Esophagus squamous epithelium (tissue), 5 donors: ENCODE results near the gene SMTN. TPM values are rescaled to one million over a fixed set of nuclear protein-coding genes. Genes with fewer than 3 reads are reported as not detected.

ENCODE experiments used
- DNase-seq: peaks from one replicate; lab custom pipeline; 2025; lab: John Stamatoyannopoulos, UW
- H3K27ac ChIP-seq, 4 donors: fragments of 200-600 bp; sonication (generic); one replicate each; pipeline ENCODE4 v1.5.1; 2016 to 2019; ENCODE audit warnings: mild to moderate bottlenecking in 1 of 4
- H3K27me3 ChIP-seq, 4 donors: fragments of 200-600 bp; sonication (generic); 1 replicate in 3 of 4; 2 replicates in 1 of 4; pipeline versions ENCODE4 v1.5.1 to v1.6.0; 2017 to 2021; ENCODE audit warnings: antibody characterized with exemption in 1 of 4
- H3K36me3 ChIP-seq, 3 donors: fragments of 200-600 bp; sonication (generic); one replicate each; pipeline ENCODE4 v1.5.1; 2016 to 2019
- H3K4me1 ChIP-seq, 3 donors: fragments of 200-600 bp; sonication (generic); one replicate each; pipeline ENCODE4 v1.5.1; 2017 to 2019
- H3K4me3 ChIP-seq, 4 donors: fragments of 200-600 bp; sonication (generic); 1 replicate in 3 of 4; 2 replicates in 1 of 4; pipeline ENCODE4 v1.5.1; 2016 to 2019; ENCODE audit warnings: mild to moderate bottlenecking in 2 of 4, moderate library complexity in 1 of 4
- H3K9me3 ChIP-seq, 3 donors: fragments of 200-600 bp; sonication (generic); one replicate each; pipeline ENCODE4 v1.5.1; 2016 to 2019
- POLR2A ChIP-seq, 4 donors: fragments of 450-650 bp; IDR thresholded peaks; one replicate each; pipeline ENCODE4 v1.6.1; 2017; ENCODE audit warnings: antibody characterized with exemption in 4 of 4, mild to moderate bottlenecking in 4 of 4, moderate library complexity in 3 of 4
- WGBS, 2 donors: methylation state at CpG; one replicate each; pipeline ENCODE4 v1.1.5; 2018; 5-methylcytosine and 5-hydroxymethylcytosine counted together
- intact Hi-C: fragments of 100-400 bp; cut with DNase I; formaldehyde crosslinking; loops from one replicate; pipeline ENCODE4 v1.15.0; 2022
- total RNA-seq, 4 donors: library from RNA; depleted of rRNA; stranded (reverse); fragments of >200 nt; gene quantifications; one replicate each; pipeline ENCODE4 v1.1.0, GENCODE V29; 2016
- TF ChIP-seq, protein P1 (sequence below), 6 experiments: fragments of 450-650 bp in 4 of 6; fragments of 200-600 bp in 2 of 6; sonication (generic) in 2 of 6; IDR thresholded peaks; one replicate each; pipeline ENCODE4 v1.5.1; 2016 to 2019; ENCODE audit warnings: antibody characterized with exemption in 6 of 6, mild to moderate bottlenecking in 4 of 6, moderate library complexity in 4 of 6
- donor health status: DM: yes; HTN: yes; CAD: no.

Gene SMTN
- total RNA-seq, 4 donors from 2014 or later, result 28.2 to 158 (median 45.8) TPM

- Histone ChIP-seq H3K27ac (peak overlapping the region; percentile 91 to 98 (median 95)), H3K4me3 (peak overlapping the region; percentile 61 to 87 (median 68)), H3K36me3 (peaks cover 3 to 31% (median 15%) of the 10 kb centered on the region in 3 donors), H3K9me3 (no peaks in the 10 kb centered on the region), H3K4me1 (peaks cover 33 to 92% (median 46%) of the 10 kb centered on the region in 3 donors), H3K27me3 (no peaks in the 10 kb centered on the region)
- 0% methylated on average over 4 of the region's 69 CpGs; no CpG with 5 or more reads in 1 of the 2 donors for WGBS, 2 donors
- peak in 3 of 4 donors; percentile 46 to 87 (median 63) for TF ChIP-seq POLR2A (IDR thresholded peaks at IDR 0.05)
- TF ChIP-seq, protein P1, sequence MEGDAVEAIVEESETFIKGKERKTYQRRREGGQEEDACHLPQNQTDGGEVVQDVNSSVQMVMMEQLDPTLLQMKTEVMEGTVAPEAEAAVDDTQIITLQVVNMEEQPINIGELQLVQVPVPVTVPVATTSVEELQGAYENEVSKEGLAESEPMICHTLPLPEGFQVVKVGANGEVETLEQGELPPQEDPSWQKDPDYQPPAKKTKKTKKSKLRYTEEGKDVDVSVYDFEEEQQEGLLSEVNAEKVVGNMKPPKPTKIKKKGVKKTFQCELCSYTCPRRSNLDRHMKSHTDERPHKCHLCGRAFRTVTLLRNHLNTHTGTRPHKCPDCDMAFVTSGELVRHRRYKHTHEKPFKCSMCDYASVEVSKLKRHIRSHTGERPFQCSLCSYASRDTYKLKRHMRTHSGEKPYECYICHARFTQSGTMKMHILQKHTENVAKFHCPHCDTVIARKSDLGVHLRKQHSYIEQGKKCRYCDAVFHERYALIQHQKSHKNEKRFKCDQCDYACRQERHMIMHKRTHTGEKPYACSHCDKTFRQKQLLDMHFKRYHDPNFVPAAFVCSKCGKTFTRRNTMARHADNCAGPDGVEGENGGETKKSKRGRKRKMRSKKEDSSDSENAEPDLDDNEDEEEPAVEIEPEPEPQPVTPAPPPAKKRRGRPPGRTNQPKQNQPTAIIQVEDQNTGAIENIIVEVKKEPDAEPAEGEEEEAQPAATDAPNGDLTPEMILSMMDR (IDR thresholded peaks at IDR 0.05), result peak; percentile 74 to 93 (median 83)
- peak; percentile 47 for DNase-seq
- intact Hi-C loops, result loop anchor here (5.0 to 10.0 kb wide), 2 partner anchors 138 to 320 kb away; no protein-coding TSS in a partner anchor
Measured at GRCh38 chr22:31084811-31085492, 3.8 kb downstream of the SMTN start.

DNA sequence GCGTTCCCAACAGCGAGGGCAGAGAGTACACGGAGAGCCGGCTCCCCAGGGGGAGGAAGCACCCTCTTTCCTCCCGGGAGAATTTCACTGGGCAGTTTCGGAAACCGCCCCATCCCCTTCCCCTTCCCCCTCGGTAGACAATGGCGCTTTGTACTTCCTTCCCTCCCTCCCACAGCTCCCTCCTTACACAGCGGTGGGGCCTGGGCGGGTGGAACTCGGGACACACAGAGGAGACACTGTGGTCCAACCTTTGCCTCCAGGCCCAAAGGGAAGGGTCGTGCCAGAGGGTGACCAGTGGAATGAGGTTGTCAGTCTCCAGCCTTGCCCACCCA lies 4.3 kb downstream of the SMTN start:
- H3K4me3 ChIP-seq, result peak overlapping the region; percentile 61 to 87 (median 68)
- 0% methylated on average over 7 of the region's 13 CpGs; no CpG with 5 or more reads in 1 of the 2 donors for WGBS, 2 donors

DNA sequence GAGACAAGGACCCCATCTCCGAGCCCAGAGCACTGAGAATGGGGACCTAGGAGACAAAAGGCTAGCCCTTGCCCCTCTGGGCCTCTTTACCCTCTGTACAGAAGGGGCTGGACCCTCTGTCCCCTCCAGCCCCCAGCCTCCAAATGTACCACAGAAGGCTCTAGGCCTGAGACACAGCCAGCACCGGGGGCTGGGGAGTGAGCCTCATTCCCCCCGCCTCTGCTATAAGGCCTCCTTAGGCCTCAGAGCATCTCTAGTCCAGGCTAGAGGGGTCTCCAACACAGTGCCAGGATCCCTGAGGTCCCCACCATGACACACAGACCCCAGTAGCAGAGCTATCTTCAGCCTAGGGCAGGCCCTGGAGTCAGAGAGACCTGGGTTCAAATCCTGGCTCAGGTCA lies 4.8 kb downstream of the SMTN start:
- Histone ChIP-seq H3K36me3 (peaks cover 12 to 41% (median 23%) of the 10 kb centered on the region in 3 donors), H3K4me1 (peaks cover 30 to 87% (median 42%) of the 10 kb centered on the region in 3 donors), H3K27ac (peak overlapping the region; percentile 91 to 98 (median 95)), H3K27me3 (no peaks in the 10 kb centered on the region), H3K4me3 (peak overlapping the region in 2 of 4 donors; percentile 72 to 87), H3K9me3 (no peaks in the 10 kb centered on the region)
- intact Hi-C loops, result loop anchor here (10.0 kb wide), 1 partner anchor 321 kb away; no protein-coding TSS in a partner anchor
- WGBS, 2 donors, result 70% methylated on average over 2 of the region's 3 CpGs; no CpG with 5 or more reads in 1 of the 2 donors
- DNase-seq, result no peak
- TF ChIP-seq, protein P1 (IDR thresholded peaks at IDR 0.05), result no peak
- no peak for TF ChIP-seq POLR2A (IDR thresholded peaks at IDR 0.05)

More for the DNA sequence above, 4.3 kb downstream of the SMTN start:
- Histone ChIP-seq H3K36me3 (peaks cover 8 to 36% (median 19%) of the 10 kb centered on the region in 3 donors), H3K4me1 (peaks cover 32 to 91% (median 45%) of the 10 kb centered on the region in 3 donors), H3K9me3 (no peaks in the 10 kb centered on the region), H3K27ac (peak overlapping the region; percentile 91 to 98 (median 95)), H3K27me3 (no peaks in the 10 kb centered on the region)
- intact Hi-C loops, result loop anchor here (10.0 kb wide), 1 partner anchor 321 kb away; no protein-coding TSS in a partner anchor
- no peak for DNase-seq
- TF ChIP-seq, protein P1 (IDR thresholded peaks at IDR 0.05), result peak in 1 of 6 experiments; percentile 3
- TF ChIP-seq POLR2A (IDR thresholded peaks at IDR 0.05), result no peak

- Histone ChIP-seq H3K9me3 (no peaks in the 10 kb centered on the region), H3K4me1 (peaks cover 25 to 80% (median 41%) of the 10 kb centered on the region in 3 donors), H3K4me3 (no peak overlapping the region), H3K27me3 (no peaks in the 10 kb centered on the region), H3K36me3 (peaks cover 12 to 50% (median 31%) of the 10 kb centered on the region in 3 donors), H3K27ac (peak overlapping the region; percentile 11 to 98 (median 95))
- DNase-seq, result no peak
- no peak for TF ChIP-seq POLR2A (IDR thresholded peaks at IDR 0.05)
- TF ChIP-seq, protein P1 (IDR thresholded peaks at IDR 0.05), result no peak
- intact Hi-C loops, result loop anchor here (10.0 kb wide), 1 partner anchor 322 kb away; no protein-coding TSS in a partner anchor
- 52 to 67% methylated on average over 2 to 4 of the region's 8 CpGs for whole genome bisulfite sequencing, 2 donors
Measured at GRCh38 chr22:31086703-31087330, 5.7 kb downstream of the SMTN start.
